Right forelimb (tissue), 1 donor: Measurements from ENCODE around the gene URGCP.

Source experiments
- DNase-seq: peaks from one replicate; pipeline ENCODE4 v3.0.0-alpha.2; 2018

URGCP gene

GRCh38 chr7:43906331-43907010 is at the start of gene URGCP:
URGCP (minus strand) TSS chr7:43906596; CDS start chr7:43906575, 21 bp downstream.
- peak; percentile 77 for DNase-seq

GRCh38 chr7:43956027-43956426 is 49.6 kb upstream of the URGCP start:
- no peak for DNase-seq

- no peak for DNase-seq
Measured at GRCh38 chr7:43954524-43955228, 48.3 kb upstream of the URGCP start.

- DNase-seq, result no peak
Measured at GRCh38 chr7:43953071-43953470, 46.7 kb upstream of the URGCP start.

GRCh38 chr7:43952028-43952427 is 45.6 kb upstream of the URGCP start:
- no peak for DNase-seq

GRCh38 chr7:43944286-43944685 is 37.9 kb upstream of the URGCP start:
- DNase-seq, result no peak

GRCh38 chr7:43943417-43944187 is 37.2 kb upstream of the URGCP start:
- DNase-seq, result no peak

- DNase-seq, result no peak
Measured at GRCh38 chr7:43942997-43943396, 36.6 kb upstream of the URGCP start.

- no peak for DNase-seq
Measured at GRCh38 chr7:43942250-43942649, 35.9 kb upstream of the URGCP start.

GRCh38 chr7:43938892-43939482 is 32.6 kb upstream of the URGCP start:
- DNase-seq, result no peak

- no peak for DNase-seq
Measured at GRCh38 chr7:43937444-43937843, 31.0 kb upstream of the URGCP start.

GRCh38 chr7:43933902-43934560 is 27.6 kb upstream of the URGCP start:
- no peak for DNase-seq

- DNase-seq, result no peak
Measured at GRCh38 chr7:43931346-43931745, 24.9 kb upstream of the URGCP start.

- no peak for DNase-seq
Measured at GRCh38 chr7:43929529-43930457, 23.4 kb upstream of the URGCP start.

- no peak for DNase-seq
Measured at GRCh38 chr7:43927810-43928209, 21.4 kb upstream of the URGCP start.

- no peak for DNase-seq
Measured at GRCh38 chr7:43926798-43927123, 20.4 kb upstream of the URGCP start.

- DNase-seq, result peak; percentile 85
Measured at GRCh38 chr7:43925984-43926797, 19.8 kb upstream of the URGCP start, which contains the start of gene UBE2D4. UBE2D4 (plus strand) TSS chr7:43926436; CDS start chr7:43926533, 97 bp downstream.

GRCh38 chr7:43922726-43923125 is 16.3 kb upstream of the URGCP start:
- DNase-seq, result no peak

GRCh38 chr7:43921423-43921822 is 15.0 kb upstream of the URGCP start:
- no peak for DNase-seq

GRCh38 chr7:43915907-43916306 is 9.5 kb upstream of the URGCP start:
- no peak for DNase-seq

GRCh38 chr7:43914795-43915194 is 8.4 kb upstream of the URGCP start:
- DNase-seq, result no peak
